Smooth muscle cell of the umbilical artery (primary cell): Measurements from ENCODE around the gene IGBP1. TPM values are rescaled to one million over a fixed set of nuclear protein-coding genes. Genes with fewer than 3 reads are reported as not detected.

Experiments used
- total RNA-seq: library from RNA; depleted of rRNA; stranded (reverse); fragments of >200 nt; gene quantifications from 2 replicates; pipeline ENCODE4 v1.2.3, GENCODE V29; 2014

Gene IGBP1
- 55.0 and 81.1 TPM in 2 replicates for total RNA-seq

GRCh38 chrX:70133303-70134115 lies at the start of gene IGBP1:
TSS of gene IGBP1 (plus strand) at chrX:70133447. CDS start at chrX:70133948, 501 bp downstream.

DNA sequence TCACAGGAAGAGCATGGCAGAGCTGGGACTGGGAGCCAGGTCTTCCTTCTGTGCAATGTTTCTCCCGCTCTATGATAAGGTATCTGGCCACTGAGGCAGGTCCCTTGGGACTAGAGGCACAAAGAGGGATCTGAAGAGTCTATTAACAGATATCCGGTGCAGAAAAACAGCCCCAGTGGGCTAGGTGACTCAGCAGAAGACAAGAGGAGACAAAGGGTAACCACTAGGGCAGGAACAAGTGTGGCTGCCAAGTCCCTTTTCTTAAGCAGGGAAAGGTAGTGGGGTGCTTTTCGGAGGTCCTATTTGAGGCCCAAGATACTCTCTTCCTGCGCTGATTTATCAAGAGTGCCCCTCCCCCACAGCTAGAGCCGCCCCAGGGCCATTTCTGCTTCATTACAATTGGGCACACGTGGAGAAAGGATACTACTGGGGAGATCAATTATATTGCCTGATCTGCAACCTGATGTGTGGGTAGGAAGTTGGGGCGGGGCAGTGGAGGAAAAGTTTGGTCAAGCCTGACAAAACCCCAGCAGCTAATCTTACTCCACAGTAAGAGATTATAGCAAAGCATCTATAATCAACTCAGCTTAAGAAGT lies 43.8 kb downstream of the IGBP1 start, which contains the start of gene DGAT2L6:
DGAT2L6 (plus strand) TSS at position 546 of the 596 bp plus-strand sequence. CDS start 100 bp downstream, outside the sequence.

Other genes with a start within 250 kb of the IGBP1 start
- not detected in 2 replicates for gene AWAT2, start 83.5 kb upstream of the IGBP1 start, total RNA-seq
- not detected in 2 replicates for gene OTUD6A, start 71.0 kb upstream of the IGBP1 start, total RNA-seq
- not detected in 2 replicates for gene DGAT2L6, start 44.0 kb downstream of the IGBP1 start, total RNA-seq
- gene AWAT1, start 101.2 kb downstream of the IGBP1 start, total RNA-seq = not detected in 2 replicates
- 0.14 TPM in 1 of 2 replicates, not detected in the other for gene P2RY4, start 126.8 kb downstream of the IGBP1 start, total RNA-seq
- not detected in 2 replicates for gene ARR3, start 134.9 kb downstream of the IGBP1 start, total RNA-seq
- gene RAB41, start 148.7 kb downstream of the IGBP1 start, total RNA-seq = not detected in 2 replicates
- 41.6 and 44.8 TPM in 2 replicates for gene PDZD11, start 156.5 kb downstream of the IGBP1 start, total RNA-seq
- 1.2 and 10.9 TPM in 2 replicates for gene KIF4A, start 156.7 kb downstream of the IGBP1 start, total RNA-seq